HG02588 (cell line): ENCODE measurements around the gene NUAK1.

Experiments
- ATAC-seq: cut with Tn5 transposase; IDR thresholded peaks from one replicate; pipeline ENCODE4 v1.9.1; 2021; ENCODE audit warnings: mild to moderate bottlenecking, moderate library complexity; ENCODE audit not compliant: unreplicated experiment

Gene NUAK1

DNA sequence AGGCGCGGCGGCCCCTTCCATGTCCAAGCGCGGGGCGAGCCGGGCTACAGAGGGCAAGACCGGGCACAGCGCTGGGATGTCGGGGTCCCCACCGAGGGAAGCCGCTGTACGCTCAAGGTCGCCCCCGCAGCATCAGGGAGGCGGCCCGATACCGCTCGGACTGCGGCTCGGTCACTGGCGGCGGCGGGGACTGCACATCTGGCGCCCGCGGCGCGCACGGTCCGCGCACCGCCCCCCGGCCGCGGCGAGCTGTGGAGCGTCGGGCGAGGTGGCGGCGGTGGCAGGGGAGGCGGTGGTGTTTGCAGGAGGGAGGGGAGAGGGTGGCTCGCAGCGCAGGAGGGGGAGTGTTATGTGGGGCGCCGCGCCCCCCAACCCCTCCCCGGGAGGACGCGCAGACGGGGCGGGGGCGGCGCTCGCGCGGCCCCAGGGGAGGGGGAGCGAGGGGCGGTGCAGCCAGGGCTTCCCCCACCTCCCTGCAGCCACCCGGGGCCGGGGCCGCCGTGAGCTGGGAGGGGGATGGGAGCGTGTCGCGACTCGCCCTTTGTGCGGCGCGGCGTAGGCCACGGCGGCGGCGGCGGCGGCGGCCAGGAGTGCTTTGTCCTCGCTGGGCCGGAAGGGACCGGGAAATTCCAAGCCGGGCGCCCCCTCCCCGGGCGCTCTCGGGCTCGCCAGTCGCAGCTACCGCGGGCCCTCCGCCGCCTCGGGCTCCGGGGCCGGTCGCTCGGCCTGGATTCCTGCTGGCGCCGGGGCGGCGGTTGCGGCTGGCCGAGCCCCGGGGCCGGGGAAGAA is at the start of gene NUAK1:
NUAK1 (minus strand) TSS at position 322 of the 789 bp plus-strand sequence; CDS start at position 21, 301 bp downstream.
- no peak for ATAC-seq

DNA sequence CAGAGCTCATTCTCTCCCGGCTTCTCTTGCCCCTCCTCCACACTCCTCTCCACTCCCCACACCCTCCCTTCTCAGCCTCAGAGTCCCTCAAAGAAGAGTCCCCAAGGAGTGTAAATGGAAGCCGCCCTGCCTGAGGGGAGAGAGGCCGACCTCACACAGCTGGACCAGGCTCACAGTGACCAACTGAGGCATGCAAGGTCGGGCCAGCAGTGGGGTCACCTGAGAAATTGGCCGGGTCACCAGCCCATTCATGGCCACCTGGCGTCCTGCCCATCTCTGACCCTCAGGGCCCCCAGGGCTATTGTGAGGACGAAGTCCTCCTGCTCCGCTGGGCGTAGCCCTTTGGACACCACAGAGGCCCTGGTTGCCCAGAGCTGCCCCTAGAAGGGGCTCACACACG is 49.5 kb upstream of the NUAK1 start:
- no peak for ATAC-seq

DNA sequence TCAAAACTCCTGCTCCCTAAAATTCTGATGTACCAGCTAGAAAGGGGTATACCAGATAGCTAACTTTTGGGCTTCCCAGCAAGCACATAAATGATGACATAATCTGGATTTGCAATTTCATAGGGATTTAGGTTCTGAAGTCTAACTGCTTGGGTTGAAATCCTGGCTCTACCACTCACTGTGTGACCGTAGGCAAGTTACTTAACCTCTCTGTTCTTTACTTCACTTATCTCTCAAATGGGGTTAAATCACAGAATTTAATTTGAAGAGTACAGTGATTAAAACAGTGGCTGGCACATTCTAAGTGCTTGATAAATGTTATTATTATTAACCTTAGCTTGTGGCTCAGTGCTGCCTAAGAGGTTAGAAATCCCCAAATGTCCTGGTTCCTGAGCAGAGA is 49.1 kb upstream of the NUAK1 start:
- no peak for ATAC-seq

DNA sequence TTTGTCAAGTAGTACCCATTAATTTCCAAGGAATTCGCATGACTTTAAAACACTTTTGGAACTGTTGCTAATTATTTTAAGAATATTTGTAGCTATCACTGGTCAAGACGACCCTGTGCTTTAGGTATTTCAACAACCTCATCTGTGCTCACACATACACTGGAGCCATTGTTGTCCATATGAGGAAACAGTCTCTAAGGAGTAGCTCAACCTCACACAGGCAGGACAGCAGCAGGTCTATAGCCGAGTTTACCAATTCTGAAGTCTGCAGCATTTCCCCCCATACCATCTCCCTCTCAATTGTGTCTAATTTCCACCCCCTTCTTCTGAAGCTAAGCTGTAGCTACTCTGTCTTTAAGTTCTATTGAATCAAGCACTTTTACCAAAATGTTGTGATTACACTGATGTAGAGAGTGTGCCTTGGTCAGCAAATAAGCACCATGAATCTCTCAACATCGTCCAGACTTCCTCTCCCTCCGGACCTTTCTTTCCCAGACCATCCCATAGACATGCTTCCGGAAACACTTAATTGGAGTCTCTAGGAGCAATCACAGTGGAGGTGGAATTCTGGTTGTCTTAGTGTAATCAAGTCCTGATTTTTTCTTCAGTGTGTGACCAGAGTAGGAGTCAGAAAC is 48.5 kb upstream of the NUAK1 start:
- no peak for ATAC-seq

DNA sequence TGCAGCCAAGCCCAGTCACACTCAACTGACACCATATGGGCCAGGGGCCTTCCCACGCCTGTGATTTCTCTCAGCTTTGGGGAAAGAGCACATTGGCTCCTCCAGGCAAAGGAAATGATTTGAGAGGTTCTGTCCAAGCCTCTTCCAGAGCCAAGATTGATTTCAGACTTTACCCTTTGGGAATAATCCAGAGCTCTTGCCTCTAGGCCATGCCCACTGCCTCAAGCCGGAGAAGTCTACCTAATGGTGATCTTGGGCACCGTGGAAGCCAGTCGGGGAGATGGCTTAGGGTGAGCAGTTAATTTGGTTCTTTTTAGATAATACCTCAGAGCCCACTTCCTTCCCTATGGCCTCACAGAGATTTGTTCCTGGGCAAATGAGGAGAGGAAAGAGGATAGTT is 45.0 kb upstream of the NUAK1 start:
- ATAC-seq: no peak

DNA sequence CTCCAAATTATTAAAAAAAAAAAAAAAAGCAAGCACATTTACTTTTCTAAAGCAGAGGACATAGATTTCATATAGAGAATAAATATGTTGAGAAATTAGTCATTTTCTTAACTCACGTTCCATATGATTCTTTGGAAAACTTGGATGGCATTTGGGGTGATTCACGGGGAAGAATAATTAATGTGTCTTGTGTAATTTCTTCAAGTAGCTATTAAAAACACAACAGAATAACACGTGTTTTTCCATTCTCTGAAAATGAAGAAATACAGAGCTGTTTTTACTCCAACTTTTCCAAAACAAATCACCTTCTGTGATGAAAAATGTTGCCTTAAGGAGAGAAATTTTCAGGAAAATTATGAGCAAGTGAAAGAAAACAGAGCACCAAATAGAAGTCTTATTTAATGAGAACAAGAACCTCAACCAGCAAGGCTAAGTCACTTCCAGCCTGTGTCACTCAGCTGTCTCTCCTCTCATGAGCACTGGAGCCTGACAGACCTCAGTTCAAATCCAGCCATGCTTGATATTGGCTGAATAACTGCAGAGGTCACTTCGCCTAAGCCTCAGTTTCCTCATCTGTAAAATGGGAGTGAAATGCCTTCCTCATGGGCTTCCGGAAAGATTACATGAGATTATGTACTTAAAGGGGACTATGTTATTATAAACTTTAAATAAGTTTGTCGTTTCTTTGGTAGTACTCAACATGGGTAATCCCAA is 42.8 kb upstream of the NUAK1 start:
- ATAC-seq: no peak

DNA sequence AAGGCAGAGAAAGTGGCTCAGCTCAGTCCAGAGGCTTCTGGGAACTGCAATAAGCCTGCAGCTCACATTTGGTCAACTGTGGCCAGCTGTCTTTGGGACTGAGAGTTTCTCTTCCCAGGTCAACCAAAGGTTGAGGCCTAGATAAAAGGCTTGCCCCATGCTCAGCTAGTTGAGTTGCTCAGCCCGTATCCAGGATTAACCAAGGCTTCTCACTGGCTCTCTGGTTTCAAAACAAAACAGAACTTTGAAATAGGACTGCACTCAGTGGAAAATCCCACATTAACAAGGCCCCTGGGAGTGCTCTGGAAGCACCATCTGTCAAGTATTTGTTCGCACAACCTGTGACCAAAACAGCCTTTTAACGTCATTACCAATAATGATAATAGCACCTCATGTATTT is 40.3 kb upstream of the NUAK1 start:
- ATAC-seq: no peak

DNA sequence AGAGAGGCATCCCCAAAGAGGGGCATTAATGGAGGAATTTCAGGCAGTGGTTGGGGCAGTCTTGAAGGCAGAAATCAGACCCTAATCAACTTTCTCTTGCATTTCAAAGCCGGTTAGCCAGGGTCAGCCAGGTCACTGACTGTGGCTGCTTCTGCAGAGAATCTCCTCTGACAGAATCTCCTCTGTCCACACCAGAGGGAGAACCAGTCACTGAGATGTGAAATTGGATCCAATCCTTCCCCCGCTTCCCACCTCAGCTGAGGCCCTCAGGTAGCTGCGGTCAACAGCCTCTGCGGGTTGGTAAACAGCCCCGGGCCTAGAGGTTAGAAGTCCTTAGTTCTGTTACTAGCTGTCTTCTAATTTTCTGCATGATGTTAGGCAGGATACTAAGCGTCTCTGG is 39.8 kb upstream of the NUAK1 start:
- no peak for ATAC-seq

DNA sequence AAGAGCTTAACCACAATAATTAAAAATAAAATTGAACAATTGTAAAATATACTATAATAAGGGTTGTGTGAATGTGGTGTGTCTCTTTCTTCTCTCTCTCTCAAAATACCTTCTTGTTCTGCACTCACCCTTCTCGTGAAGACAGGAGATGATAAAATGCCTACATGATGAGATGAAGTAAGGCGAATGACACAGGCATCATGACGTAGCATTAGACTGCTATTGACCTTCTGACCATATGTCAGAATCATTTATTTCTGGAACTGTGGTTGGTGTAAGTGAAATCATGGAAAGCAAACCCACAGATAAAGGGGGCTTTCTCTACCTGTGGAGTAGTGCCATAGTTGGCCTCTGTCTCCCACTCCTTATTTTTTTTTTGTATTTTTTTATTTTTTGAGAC is 37.8 kb upstream of the NUAK1 start:
- ATAC-seq: no peak

DNA sequence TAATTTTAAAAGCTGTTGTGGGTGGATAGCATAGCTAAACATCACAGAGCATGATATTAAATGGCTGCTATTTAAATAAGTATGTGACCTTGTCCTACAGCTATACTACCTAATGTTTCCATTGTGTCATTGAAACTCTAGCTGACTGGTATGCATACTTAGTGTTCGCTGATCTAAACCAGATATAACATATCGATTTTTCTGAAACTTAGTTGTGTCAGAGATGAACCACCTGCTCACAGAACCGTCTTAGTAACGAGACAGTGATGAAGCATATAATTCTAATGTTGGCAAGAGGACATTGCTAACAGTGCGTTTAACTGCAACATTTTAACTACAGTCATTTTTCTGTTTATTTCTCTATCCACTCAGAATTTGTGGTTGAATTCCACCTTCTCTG is 36.1 kb upstream of the NUAK1 start:
- no peak for ATAC-seq

DNA sequence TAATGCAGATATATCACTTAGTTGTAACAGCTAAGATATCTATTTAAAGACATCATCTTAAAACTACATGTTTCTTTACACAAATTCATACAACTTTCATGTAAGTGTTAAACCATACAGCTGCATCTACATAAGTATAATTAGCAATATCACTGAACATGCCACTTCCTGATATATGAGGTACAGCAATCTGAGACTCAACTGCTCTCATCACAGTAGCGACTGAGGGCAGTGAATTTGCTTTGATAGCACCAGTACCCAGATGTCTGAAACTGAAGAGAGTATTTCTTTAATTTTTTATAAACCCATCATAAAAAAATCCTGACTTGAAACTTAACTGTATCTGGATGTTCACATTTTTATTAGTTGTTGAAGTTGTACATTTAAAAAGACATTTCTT is 34.7 kb upstream of the NUAK1 start:
- no peak for ATAC-seq

DNA sequence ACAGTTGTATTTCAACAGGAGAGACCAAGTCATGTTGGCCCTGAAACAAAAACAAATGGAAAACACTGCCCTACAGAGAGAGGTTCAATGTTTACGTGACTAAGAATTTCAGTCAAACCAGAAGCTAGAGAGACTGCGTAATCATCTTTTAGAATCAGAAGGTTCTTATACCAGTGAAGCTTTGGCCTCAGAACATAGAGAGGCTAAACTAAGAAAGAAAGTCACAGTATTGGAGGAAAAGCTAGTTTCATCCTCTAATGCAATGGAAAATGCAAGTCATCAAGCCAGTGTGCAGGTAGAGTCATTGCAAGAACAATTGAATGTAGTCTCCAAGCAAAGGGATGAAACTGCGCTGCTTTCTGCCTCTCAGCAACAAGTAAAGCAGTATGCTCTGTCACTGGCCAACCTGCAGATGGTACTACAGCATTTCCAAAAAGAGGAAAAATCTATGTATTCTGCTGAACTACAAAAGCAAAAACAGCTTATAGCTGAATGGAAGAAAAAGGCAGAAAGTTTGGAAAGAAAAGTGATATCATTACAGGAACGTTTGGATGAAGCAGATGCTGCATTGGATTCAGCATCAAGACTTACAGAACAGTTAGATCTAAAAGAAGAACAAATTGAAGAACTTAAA is 32.5 kb upstream of the NUAK1 start:
- ATAC-seq: no peak

DNA sequence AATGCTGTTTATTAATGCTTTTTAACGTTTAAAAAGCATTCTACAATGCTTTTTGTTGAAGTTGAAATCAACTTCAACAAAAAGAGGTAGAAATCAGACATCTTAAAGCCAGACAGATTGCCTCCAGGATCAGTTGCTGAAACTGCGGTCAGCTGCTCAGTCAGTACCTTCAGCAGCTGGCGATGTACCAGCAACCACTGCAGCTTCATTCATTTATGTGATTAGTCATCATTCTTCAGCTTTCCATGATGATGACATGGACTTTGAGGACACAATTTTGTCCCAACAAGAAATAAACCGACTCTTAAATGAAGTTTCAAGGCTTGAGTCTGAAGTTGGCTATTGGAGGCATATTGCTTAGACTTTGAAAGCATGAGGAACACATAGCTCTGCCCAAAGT is 31.5 kb upstream of the NUAK1 start:
- no peak for ATAC-seq

DNA sequence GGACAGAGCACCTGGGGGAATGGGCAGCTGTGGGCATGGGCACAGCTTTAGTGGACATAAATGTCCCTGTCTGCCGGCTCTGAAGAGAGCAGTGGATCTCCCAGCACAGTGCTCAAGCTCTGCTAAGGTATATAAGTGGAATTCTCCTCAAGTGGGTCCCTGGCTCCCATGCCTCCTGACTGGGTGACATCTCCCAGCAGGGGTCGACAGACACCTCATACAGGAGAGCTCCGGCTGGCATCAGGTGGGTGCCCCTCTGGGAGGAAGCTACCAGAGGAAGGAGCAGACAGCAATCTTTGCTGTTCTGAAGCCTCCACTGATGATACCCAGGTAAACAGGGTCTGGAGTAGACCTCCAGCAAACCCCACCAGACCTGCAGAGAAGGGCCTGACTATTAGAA is 25.0 kb upstream of the NUAK1 start:
- no peak for ATAC-seq

DNA sequence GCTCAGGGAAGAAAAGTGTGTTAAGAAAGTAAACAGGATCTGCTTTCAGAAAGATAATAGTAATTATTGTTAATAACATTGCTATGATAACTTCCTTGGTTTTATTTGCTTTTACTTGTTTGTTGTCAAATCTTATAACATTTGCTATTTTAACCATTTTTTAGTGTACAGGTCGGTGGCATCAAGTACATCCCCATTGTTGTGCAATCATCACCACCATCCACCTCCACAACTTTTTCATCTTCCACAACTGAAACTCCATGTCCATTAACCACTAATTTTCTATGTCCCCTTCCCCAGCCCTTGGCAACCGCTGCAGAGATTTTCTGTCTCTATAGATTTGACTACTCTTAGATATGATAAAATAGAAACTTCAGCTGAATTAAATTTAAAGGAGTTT is 22.7 kb upstream of the NUAK1 start:
- no peak for ATAC-seq

DNA sequence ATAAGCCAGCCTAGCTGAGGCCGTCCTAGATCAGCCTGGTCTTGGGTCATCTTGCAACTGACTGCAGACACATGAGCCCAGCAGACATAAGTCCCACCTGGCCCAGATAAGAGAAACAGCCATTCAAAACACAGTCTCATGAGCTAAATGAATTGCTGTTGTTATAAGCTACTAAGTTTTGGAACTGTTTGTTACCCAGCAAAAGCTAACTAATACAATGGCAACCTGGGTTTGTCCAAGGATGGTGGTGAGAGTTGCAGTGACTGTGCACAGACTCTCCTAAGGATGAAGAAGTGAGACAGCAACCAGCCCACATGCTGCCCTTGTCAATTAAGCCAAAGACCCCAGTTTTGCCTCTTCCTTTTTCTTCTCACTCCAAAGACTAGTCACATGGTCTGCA is 22.2 kb upstream of the NUAK1 start:
- no peak for ATAC-seq

DNA sequence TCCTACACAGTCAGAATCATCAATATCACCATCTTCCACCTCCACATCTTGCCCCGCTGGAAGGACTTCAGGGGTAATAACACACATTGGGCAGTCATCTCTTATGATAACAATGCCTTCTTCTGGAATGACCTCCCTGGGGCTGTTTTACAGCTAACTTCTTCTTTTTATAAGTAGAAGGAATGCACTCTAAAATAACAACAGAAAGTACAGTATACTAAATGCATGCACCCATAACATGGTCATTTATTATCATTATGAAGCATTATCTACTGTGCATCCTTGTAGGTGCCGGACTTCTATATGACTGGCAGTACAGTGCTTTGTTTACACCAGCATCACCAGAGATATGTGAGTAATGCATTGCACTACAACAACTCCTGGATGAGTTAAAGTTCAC is 19.0 kb upstream of the NUAK1 start:
- no peak for ATAC-seq

DNA sequence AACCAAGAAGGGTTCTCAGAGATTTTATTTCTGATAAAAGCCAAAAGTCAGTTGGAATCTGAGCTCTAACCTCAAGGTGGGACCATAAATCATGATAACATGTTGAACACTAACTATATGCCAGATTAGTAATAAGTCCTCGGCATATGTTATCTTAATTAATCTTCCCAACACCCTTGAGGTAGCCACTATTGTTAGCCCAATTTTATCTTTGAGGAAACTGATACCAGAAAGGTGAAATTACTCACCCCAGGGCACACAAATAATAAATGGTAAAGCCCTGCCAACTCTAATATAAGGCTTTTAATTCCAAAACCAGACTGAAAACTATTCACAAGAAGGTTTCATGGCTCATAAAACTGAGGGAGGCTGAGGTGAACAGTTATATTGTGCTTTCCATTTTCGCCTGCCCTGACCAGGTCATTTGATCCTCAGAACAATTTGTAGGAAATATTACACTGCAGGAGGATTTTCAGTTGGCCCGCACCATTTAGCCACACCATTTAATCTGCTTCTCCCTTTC is 16.1 kb upstream of the NUAK1 start:
- ATAC-seq: no peak

DNA sequence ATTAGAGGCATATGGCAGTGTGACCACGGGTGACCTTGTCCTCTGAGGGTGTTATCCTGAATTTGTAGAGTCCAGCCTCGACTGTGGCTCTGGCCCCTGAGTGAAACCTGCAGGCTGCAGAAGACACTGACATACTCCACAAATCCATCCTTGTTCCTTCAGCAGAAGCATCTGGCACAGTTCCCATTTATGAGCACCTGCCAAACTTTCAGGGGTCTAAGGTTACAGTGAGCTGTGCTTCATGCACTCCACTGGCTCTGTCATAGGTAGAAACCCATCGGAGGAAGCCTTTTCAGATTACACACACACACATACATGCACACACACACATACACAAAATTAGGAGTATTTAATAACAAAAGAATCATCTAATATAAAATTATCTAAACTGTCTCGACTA is 13.6 kb upstream of the NUAK1 start:
- ATAC-seq: no peak

DNA sequence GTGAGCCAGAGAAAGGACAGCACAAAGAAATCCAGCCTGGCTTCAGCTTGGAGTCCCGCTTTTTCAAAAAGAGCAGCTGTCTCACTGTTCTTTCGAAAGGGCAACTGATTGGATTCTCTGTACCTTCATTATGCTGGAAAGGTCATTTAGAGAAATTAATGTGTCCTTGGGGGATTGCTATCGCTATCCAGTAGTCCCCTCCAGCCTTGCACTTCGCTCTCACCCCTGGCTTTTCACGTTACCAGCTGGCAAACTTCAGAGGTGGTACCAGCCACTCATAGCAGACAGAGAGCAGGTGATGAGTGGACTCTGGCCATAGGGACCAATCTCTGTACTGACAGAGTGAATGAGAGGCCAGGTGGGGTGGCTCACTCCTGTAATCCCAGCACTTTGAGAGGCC is 11.8 kb upstream of the NUAK1 start:
- no peak for ATAC-seq

DNA sequence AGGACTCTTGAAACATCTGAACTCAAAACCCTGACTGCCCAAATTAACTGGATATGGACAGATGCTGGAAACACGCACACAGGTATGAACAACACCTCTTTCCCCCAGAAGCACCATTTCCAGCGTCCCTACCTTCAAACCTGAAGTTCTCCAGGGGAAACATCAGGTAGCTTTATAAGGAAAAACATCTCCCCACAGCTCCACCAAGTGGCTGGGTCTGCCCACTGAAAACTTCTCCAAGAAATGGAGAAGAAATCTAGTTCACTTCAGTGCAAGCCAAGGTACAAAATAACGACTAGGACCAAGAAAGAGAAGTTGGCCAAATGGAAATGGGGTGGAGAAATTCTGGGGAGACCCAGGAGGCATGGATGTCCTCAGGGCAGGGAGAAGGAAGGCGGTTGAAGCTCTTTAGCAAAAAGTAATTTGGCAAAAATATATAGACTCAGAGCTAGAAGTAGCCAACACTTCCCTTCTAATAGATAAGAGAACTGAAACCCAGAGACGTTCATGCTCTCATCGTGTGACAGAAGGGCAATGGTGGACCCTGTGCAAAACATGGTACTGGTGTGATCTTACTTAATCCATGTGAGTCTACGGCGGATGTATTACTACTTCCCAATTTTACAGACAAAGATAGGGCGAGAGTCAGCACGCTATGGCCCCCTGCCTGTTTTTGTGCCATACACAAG is 10.5 kb upstream of the NUAK1 start:
- no peak for ATAC-seq
